ENCODE data around the gene MACROD1. TPM values are rescaled to one million over a fixed set of nuclear protein-coding genes. Genes with fewer than 3 reads are reported as not detected.
A peak's percentile ranks its signal among the peaks of the same experiment; 100 is the strongest.
"Not testable (repeated sequence)": the region's sequence is repeated elsewhere in the genome, so short reads cannot be mapped to it uniquely, and the experiment has no call there.

MACROD1 gene
- total and polyA plus RNA-seq, 2 donors: 9.8 to 25.1 TPM

DNA sequence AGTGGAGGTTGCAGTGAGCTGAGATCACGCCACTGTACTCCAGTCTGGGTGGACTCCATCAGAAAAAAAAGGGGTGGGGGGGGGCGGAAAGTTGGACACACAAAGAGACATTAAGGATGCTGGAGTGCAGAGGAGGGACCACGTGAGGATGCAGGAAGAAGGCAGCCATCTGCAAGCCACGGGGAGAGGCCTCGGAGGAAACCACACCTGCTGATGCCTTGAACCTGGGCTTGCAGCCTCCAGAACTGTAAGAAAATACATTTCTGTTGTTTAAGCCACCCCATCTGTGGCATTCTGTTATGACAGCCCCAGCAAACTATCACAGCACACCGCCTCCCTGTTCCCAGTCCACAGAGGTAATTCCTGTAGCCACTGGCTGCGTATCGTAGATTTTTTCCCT, 10.8 kb upstream of the MACROD1 start:
- H3K4me1 ChIP-seq (ENCODE audit: insufficient read depth): no peaks in the 10 kb centered on the region
- WGBS: 85% methylated on average over 8 of the region's 8 CpGs
- no peak overlapping the region for H3K27ac ChIP-seq (ENCODE audit: low read depth)
- no peak overlapping the region for H3K4me3 ChIP-seq (ENCODE audit: low read depth, low read length)
- no peaks in the 10 kb centered on the region for H3K36me3 ChIP-seq (ENCODE audit: insufficient read depth)
- DNase-seq (ENCODE audit: extremely low spot score): no peak

DNA sequence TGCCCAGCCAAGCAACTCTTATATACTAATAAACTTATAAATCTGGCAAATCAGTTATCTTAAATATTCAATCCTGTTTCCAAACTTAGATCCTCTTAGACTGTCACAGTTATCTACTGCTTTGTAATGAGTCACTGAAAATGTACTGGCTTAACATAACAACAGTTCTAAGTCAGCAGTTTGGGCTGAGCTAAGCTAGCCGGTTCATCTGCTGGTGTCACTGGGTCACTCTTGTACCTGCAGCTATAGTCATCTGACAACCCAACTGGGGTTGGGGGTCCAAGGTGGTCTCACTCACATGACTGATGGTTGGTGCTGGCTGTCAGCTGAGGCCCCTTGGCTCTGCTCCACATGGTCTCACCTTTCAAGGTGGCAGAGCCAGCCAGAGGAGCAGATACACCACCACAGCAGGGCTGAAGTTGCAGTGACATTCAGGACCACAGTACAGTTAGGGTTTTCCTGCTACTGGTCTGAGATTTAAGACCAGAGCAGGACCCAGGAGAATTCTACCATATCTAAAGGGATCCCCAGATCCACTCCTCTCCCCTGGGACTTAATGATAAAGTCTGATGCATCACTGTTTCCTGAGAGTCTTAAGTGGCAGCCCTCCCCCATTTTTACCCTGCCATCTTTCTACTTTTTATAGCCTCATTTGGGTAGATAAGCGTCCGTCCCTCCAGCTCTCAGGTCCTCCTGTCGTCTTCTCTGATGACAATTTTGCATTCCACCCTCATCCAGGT, 7.9 kb upstream of the MACROD1 start:
- Histone ChIP-seq H3K4me3 (ENCODE audit: low read depth, low read length) (no peak overlapping the region), H3K27ac (ENCODE audit: low read depth) (no peak overlapping the region), H3K36me3 (ENCODE audit: insufficient read depth) (no peaks in the 10 kb centered on the region), H3K4me1 (ENCODE audit: insufficient read depth) (no peaks in the 10 kb centered on the region)
- 73% methylated on average over 4 of the region's 4 CpGs for WGBS
- DNase-seq (ENCODE audit: extremely low spot score): no peak

DNA sequence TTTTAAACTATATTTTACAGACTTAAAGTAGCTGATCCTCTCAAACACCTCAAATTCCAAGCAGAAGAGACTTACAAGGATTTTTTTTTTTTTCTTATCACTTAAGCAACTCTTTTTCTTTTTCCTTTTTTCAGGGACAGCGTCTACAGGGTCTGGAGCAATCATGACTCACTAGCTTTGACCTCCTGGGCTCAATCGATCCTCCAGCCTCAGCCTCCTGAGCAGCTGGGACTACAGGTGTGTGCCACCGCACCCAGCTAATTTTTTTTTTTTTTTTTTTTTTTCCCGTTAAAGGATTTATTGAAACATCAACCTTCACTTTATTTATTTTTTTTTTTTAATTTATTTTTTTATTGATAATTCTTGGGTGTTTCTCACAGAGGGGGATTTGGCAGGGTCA, 4.5 kb upstream of the MACROD1 start:
- no peaks in the 10 kb centered on the region for H3K4me1 ChIP-seq (ENCODE audit: insufficient read depth)
- no peak overlapping the region for H3K27ac ChIP-seq (ENCODE audit: low read depth)
- DNase-seq (ENCODE audit: extremely low spot score): no peak
- 89% methylated on average over 4 of the region's 4 CpGs for WGBS
- H3K36me3 ChIP-seq (ENCODE audit: insufficient read depth): no peaks in the 10 kb centered on the region
- H3K4me3 ChIP-seq (ENCODE audit: low read depth, low read length): no peak overlapping the region

DNA sequence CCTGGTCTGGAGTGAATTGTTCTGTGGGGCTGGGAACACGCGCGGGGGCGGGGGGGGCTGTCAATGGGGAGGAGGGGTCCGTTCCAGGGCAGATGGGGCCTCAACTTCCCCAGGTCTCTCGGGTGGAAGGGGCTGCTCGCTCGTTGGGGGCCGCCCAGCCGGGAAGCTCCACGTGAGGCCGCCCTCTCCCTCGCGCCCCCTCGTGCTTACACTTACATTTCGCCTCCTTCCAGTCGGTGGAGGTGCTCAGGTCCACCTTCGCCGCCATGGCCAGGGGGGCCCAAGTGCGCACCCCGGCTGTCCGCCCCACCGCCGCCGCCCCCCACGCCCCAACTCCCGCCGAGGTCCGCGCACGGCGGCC, 452 bp downstream of the MACROD1 start:
- WGBS: 1% methylated on average over 32 of the region's 32 CpGs
- Histone ChIP-seq H3K36me3 (ENCODE audit: insufficient read depth) (no peaks in the 10 kb centered on the region), H3K4me1 (ENCODE audit: insufficient read depth) (no peaks in the 10 kb centered on the region), H3K4me3 (ENCODE audit: low read depth, low read length) (peak overlapping the region; percentile 93), H3K27ac (ENCODE audit: low read depth) (no peak overlapping the region)
- no peak for DNase-seq (ENCODE audit: extremely low spot score)

DNA sequence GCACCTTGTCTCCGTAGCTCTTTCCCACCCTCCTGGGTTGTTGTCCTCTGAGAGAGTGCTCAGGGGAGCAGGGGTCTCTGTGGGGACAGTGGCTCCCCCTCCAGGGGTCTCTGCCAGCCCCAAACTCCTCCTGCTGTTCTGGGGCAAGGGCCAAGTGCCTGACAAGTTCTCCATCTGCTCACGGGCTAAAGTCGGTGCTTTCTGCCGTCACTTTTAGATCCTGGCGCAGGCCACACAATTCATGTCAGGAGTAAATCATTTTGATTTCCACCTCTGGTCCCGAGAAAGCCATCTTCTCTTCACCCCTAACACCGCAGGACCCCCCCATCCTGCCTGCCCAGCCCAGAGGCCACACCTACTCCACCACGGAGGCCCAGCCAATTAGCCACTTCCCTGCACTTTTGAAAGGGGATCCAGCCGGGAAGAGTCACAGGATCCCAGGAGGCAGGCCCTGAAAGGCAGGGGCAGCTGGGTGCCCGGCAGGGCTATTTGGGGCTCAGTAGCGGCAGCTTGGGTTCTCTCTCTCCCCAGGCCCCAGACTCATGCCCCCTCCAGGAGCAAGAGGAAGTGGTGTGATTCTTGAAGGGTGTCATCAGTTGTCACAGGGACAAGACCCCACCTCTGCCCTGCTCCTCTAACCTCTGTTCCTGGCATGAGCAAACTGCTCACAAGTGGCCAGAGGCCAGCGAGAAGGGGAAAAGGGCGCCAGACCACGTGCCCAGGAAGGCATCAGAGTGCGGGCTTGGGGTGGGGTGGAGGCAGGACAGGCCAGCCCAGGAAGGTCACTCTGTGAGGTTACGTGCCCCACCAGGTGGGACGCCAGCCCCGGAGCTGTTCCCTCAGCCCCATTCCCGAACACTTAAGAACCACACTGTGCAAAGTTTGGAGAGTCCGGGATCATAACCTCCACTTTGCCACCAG, 1.3 kb downstream of the MACROD1 start:
- no peaks in the 10 kb centered on the region for H3K4me1 ChIP-seq (ENCODE audit: insufficient read depth)
- H3K4me3 ChIP-seq (ENCODE audit: low read depth, low read length): peak overlapping the region; percentile 93
- 65% methylated on average over 20 of the region's 20 CpGs for WGBS
- H3K36me3 ChIP-seq (ENCODE audit: insufficient read depth): no peaks in the 10 kb centered on the region
- DNase-seq (ENCODE audit: extremely low spot score): no peak
- no peak overlapping the region for H3K27ac ChIP-seq (ENCODE audit: low read depth)

DNA sequence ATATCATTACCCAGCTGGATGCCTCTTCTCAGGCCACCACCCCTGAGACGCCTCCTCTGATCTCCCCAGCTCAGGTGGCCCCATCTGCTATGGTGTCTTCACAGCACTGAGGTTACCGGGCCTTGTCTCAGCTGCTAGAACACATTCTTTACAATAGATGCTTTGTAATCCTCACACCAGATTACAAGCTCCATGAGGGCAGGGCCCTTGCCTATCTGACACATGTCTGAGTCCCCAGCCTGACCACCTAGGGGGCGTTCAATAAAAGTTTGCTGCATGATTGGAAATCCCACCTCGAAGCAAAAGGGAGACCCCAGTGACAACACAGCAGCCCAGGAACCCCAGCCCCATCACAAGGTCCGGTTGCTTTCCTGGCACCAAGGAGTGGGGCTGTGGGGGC, 2.0 kb downstream of the MACROD1 start:
- no peak for DNase-seq (ENCODE audit: extremely low spot score)
- Histone ChIP-seq H3K36me3 (ENCODE audit: insufficient read depth) (no peaks in the 10 kb centered on the region), H3K4me1 (ENCODE audit: insufficient read depth) (no peaks in the 10 kb centered on the region), H3K27ac (ENCODE audit: low read depth) (no peak overlapping the region), H3K4me3 (ENCODE audit: low read depth, low read length) (no peak overlapping the region)
- 93% methylated on average over 5 of the region's 5 CpGs for WGBS

DNA sequence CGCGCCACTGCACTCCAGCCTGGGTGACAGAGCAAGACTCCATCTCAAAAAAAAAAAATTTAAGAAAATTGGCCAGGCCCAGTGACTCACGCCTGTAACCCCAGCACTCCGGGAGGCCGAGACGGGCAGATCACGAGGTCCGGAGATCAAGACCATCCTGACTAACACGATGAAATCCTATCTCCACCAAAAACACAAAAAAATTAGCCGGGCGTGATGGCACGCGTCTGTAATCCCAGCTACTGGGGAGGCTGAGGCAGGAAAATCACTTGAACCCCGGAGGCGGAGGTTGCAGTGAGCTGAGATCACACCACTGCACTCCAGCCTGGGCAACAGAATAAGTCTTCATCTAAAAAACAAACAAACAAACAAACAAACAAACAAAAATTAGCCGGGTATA, 3.1 kb downstream of the MACROD1 start:
- 93% methylated on average over 16 of the region's 16 CpGs for WGBS
- H3K27ac ChIP-seq (ENCODE audit: low read depth); H3K4me3 ChIP-seq (ENCODE audit: low read depth, low read length); H3K36me3 ChIP-seq (ENCODE audit: insufficient read depth); H3K4me1 ChIP-seq (ENCODE audit: insufficient read depth); DNase-seq (ENCODE audit: extremely low spot score): not testable (repeated sequence)

DNA sequence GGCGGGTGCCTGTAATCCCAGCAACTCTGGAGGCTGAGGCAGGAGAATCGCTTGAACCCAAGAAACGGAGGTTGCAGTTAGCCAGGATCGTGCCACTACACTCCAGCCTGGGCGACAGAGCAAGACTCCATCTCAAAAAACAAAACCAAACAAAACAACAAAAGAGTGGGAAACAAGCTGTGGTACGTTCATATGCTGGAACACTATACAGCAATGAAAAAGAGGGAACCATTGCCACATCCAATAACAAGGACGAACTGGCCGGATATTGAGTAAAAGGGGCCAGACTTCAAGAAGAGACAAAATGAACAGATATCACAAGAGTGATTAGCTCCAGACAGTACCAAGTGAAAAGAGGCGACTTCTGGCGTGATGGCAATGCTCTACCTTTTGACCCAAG, 4.9 kb downstream of the MACROD1 start:
- WGBS: 98% methylated on average over 10 of the region's 10 CpGs
- no peaks in the 10 kb centered on the region for H3K4me1 ChIP-seq (ENCODE audit: insufficient read depth)
- DNase-seq (ENCODE audit: extremely low spot score): no peak
- H3K27ac ChIP-seq (ENCODE audit: low read depth): no peak overlapping the region
- H3K4me3 ChIP-seq (ENCODE audit: low read depth, low read length): no peak overlapping the region
- H3K36me3 ChIP-seq (ENCODE audit: insufficient read depth): no peaks in the 10 kb centered on the region

DNA sequence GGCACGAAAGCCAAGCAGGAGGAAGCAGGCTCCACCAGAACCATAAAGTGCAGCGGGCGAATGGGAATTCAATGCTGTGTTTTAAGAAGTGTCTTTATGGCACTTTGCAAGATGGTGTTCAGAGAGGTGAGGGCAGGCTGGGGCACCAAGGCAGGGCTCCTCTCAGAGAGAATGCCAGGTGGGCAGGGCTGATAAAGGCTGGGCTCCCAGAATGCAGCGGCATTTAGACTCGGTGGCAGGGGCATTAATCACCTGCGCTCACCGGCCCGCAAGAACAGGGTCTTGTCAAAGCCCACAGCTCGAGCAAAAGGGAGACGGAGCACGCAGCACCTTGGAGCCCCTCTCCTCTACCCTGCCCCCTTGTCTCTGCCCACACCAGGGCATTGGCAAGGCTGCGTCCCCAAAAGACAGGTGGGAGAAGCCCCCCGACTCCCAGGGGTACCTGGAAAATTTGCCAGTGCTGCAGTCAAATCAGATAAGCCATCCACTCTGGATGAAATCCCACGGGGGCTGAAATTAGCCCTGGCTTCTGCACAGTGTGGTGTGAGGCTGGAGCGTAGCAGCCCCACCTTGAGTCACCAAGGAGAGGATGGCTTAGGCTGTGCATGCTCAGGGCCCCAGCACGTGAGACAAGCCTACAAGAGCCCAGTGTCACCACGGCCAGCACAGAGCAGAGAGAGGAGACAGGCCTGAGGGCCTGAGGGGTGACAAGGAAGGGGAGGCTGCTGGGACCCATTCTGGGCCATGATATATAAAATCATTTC, 8.1 kb downstream of the MACROD1 start:
- no peak overlapping the region for H3K4me3 ChIP-seq (ENCODE audit: low read depth, low read length)
- H3K36me3 ChIP-seq (ENCODE audit: insufficient read depth): no peaks in the 10 kb centered on the region
- no peaks in the 10 kb centered on the region for H3K4me1 ChIP-seq (ENCODE audit: insufficient read depth)
- DNase-seq (ENCODE audit: extremely low spot score): no peak
- WGBS: 90% methylated on average over 17 of the region's 17 CpGs
- no peak overlapping the region for H3K27ac ChIP-seq (ENCODE audit: low read depth)

DNA sequence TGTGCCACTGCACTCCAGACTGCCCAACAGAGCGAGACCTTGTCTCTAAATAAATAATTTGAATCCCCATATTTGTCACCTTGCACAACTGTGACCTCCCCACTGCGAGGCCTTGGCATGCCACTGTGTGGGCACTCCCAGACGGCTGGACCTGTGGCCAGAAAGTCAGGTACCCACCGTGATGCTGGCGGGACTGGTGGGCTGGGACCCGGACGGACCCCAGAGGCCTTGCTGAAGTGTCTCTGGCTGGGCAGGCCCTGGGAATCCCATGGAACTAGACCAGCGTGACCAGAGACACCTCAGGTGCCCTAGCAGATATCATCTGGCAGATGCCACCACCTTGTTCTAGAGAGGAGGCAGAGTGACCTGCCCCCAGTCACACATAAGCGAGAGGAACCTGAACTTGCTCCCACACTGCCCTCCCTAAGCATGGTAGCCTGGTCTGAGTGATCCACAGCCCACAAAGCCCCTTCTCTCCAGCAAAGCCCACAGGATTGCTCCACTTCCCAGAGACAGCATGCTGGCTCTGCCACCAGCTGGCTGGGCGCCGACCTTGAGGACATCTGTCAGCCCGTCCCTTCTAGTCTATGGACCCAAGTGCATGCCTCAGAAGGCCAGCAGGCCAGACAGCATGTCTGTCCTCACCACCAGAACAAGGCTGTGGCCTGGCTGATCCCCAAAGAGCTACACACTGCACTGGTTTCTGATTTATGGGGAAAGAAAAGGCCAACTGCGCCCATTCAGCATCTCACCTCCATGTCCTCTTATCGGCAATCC, 9.5 kb downstream of the MACROD1 start:
- Histone ChIP-seq H3K27ac (ENCODE audit: low read depth) (no peak overlapping the region), H3K4me3 (ENCODE audit: low read depth, low read length) (no peak overlapping the region), H3K36me3 (ENCODE audit: insufficient read depth) (no peaks in the 10 kb centered on the region), H3K4me1 (ENCODE audit: insufficient read depth) (no peaks in the 10 kb centered on the region)
- DNase-seq (ENCODE audit: extremely low spot score): no peak
- 94% methylated on average over 14 of the region's 14 CpGs for WGBS

DNA sequence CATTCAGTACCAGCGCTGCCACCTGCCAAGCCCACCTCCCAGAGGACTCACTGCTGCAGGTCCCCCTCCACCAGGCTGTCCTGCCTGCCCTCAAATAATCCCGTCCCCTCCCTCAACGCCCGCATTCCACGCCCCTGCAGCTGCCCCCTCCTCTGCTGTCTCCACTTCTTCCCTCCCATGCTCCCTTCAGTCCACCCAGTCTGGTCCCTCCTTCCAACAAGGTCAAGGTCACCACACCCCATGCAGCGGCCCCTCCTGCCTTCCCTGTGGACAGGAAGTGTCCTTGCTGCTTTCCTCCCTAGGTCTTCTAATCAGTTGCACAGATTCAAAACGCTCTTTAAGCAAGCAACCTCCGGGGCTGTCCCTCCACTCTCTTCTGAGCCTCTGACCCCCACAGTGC, 12.1 kb downstream of the MACROD1 start:
- WGBS: 41% methylated on average over 8 of the region's 8 CpGs
- H3K4me1 ChIP-seq (ENCODE audit: insufficient read depth): no peaks in the 10 kb centered on the region

DNA sequence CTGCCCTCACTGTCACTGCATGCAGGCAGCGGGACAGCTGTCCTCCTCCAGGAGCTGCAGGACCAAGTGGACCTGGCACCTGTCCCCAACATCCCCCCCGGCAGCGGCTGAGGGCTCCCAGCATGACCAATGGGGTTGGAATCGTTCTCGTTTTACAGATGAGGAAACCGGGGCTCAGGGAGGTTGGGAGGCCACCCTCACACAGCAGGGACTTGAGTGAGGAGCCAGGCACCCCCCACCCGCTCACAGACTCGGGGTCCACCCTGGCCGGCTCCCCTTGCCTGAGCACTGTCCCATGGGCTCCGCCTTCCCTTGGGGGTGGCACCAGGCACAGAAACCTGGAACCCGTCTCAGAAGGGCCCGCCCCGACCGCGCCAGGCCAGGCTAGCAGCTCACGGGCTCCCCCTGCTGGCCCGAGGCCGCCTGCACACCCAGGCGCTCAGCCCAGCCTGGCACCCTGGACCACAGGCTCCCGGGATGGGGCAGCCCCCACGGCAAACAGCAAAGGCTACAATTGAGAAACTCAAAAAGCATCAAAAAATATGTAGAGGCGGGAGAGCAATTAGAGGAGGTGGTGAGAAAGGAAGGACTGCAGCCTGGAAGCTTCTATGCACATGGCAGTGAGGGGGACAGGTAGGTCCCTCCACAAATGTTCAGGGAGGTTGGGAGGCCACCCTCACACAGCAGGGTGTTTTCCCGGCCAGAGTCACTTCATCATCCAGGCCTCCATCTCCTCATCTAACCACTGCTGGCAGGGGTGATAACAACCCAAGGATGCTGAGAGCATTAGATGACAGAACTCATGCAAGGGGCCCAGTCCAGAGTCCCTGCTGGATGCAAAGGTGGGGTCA, 12.8 kb downstream of the MACROD1 start:
- no peak overlapping the region for H3K4me3 ChIP-seq (ENCODE audit: low read depth, low read length)
- H3K4me1 ChIP-seq (ENCODE audit: insufficient read depth): no peaks in the 10 kb centered on the region
- WGBS: 19% methylated on average over 23 of the region's 23 CpGs
- DNase-seq (ENCODE audit: extremely low spot score): no peak
- no peak overlapping the region for H3K27ac ChIP-seq (ENCODE audit: low read depth)
- no peaks in the 10 kb centered on the region for H3K36me3 ChIP-seq (ENCODE audit: insufficient read depth)

More for the DNA sequence above, 12.1 kb downstream of the MACROD1 start:
- H3K36me3 ChIP-seq (ENCODE audit: insufficient read depth): no peaks in the 10 kb centered on the region
- H3K27ac ChIP-seq (ENCODE audit: low read depth): no peak overlapping the region
- no peak for DNase-seq (ENCODE audit: extremely low spot score)
- no peak overlapping the region for H3K4me3 ChIP-seq (ENCODE audit: low read depth, low read length)

All from urinary bladder (tissue), 4 donors.